ENCODE data around the gene RPS6KA1.

RPS6KA1 gene

DNA sequence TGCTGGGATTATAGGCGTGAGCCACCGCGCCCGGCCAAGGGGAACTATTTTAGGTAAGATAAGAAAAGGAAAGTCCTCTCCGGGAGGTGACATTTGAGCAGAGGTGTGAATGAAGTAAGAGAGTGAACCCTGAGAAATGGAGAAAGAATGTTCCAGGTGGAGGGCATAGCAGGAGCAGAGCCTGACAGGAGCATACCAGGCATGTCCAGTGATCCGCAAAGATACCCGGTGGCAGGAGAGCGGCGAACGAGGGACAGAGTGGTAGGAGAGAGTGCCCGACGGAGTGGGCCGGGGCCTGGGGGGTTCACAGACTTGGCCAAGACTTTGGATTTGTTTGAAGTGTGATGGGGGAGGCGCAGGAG, 7.9 kb upstream of the RPS6KA1 start:
- DNase-seq (ENCODE audit: low read depth): no peak
- no peak for TF ChIP-seq CTCF (conservative IDR thresholded peaks at IDR 0.05; ENCODE audit: low read depth, low read length)

DNA sequence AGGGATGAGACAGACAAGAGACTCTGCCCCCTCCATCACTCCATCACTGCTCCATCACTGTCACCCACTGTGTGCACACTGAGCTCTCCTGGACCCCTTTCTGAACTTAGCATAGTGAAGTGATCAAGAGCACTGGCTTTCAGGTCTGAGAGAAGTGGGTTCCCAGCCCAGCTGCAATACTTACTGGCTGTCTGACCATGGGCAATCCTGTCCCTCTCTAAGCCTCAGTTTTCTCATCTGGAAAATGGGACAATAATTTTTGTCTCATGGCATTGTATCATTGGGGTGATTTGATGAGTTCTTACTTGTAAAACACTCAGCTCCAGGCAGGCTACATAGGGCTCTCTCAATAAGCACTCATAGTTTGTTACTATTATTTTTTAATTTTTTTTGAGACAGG, 7.5 kb upstream of the RPS6KA1 start:
- no peak for DNase-seq (ENCODE audit: low read depth)
- no peak overlapping the region for H3K4me3 ChIP-seq (ENCODE audit: low read length)
- TF ChIP-seq CTCF (conservative IDR thresholded peaks at IDR 0.05; ENCODE audit: low read depth, low read length): no peak

More for the DNA sequence above, 7.9 kb upstream of the RPS6KA1 start:
- H3K4me3 ChIP-seq (ENCODE audit: low read length): no peak overlapping the region

GRCh38 chr1:26524181-26524580, 5.4 kb upstream of the RPS6KA1 start:
- no peak for DNase-seq (ENCODE audit: low read depth)
- no peak overlapping the region for H3K4me3 ChIP-seq (ENCODE audit: low read length)
- TF ChIP-seq CTCF (conservative IDR thresholded peaks at IDR 0.05; ENCODE audit: low read depth, low read length): no peak

DNA sequence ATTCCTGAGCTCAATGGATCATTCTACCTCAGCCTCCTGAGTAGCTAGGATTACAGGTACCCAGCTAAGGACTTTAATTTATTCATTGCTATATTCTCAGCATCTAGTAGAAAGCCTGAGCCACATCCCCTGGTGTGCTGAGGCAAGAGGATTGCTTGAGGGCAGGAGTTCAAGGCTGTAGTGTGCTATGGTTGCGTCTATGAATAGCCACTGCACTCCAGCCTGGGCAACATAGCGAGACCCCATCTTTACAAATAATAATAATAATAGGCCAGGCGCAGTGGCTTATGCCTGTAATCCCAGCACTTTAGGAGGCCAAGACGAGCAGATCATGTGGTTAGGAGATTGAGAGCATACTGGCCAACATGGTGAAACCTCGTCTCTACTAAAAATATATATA, 3.3 kb upstream of the RPS6KA1 start:
- H3K4me3 ChIP-seq (ENCODE audit: low read length): no peak overlapping the region
- TF ChIP-seq CTCF (conservative IDR thresholded peaks at IDR 0.05; ENCODE audit: low read depth, low read length): no peak
- no peak for DNase-seq (ENCODE audit: low read depth)

GRCh38 chr1:26529405-26529654, 231 bp upstream of the RPS6KA1 start:
- DNase-seq (ENCODE audit: low read depth): no peak
- H3K4me3 ChIP-seq (ENCODE audit: low read length): peak overlapping the region; percentile 56
- no peak for TF ChIP-seq CTCF (conservative IDR thresholded peaks at IDR 0.05; ENCODE audit: low read depth, low read length)

- DNase-seq (ENCODE audit: low read depth): no peak
- H3K4me3 ChIP-seq (ENCODE audit: low read length): peak overlapping the region; percentile 72
- TF ChIP-seq CTCF (conservative IDR thresholded peaks at IDR 0.05; ENCODE audit: low read depth, low read length): no peak
These were observed 891 bp downstream of the RPS6KA1 start for GRCh38 chr1:26530410-26530894.

DNA sequence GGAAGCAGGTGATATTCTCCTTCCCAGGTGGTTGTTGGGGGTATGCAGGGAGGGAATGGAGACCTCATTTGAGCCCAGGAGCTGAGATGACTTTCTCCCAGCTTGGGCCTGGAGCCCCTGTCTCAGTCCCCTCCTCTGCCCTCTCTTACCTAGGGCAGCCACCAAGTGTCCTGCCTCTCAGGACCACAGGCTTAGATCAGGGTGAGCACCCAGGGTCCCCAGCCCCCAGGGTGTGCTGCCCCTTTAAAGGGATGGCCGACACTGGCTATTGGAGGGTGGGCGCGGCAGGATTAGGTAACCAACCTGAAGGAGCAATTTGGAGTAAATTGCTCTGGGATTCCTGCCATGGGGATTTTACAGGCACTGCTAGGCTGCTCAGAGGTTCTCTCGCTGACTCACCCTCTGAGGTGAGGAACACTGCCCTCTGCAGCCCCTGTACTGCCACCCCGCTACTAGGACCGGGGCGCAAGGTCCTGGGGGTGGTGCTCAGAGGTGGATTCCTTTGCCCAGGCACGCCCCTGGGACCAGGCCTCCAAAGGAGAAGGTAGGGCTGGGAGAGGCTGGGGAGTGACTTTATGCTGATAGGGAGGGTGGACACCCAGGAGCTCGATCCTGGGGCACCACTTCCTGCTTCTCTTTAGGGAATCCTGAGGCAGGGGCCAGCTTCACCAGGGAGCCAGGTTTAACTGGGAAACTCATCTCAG, 1.5 kb downstream of the RPS6KA1 start:
- DNase-seq (ENCODE audit: low read depth): peak; percentile 74
- peak overlapping the region; percentile 72 for H3K4me3 ChIP-seq (ENCODE audit: low read length)
- peak; percentile 71 for TF ChIP-seq CTCF (conservative IDR thresholded peaks at IDR 0.05; ENCODE audit: low read depth, low read length)

Data from retinal pigment epithelial cell (primary cell).